DMS79 treated with DMSO at 0.1 percent for 48 hours (cell line): ENCODE data around the gene ABHD6.
"Not testable (repeated sequence)": the region's sequence is repeated elsewhere in the genome, so short reads cannot be mapped to it uniquely, and the experiment has no call there.

Experiments used
- DNase-seq: peaks from one replicate; lab custom pipeline; 2025; lab: John Stamatoyannopoulos, UW

Gene ABHD6

GRCh38 chr3:58209933-58210332 is 27.7 kb upstream of the ABHD6 start:
- no peak for DNase-seq

- no peak for DNase-seq
These were observed 26.7 kb upstream of the ABHD6 start, which contains the start of gene DNASE1L3 for GRCh38 chr3:58210761-58211460. Gene DNASE1L3, minus strand, starts transcription at chr3:58210972. Its CDS starts 66 bp downstream, at chr3:58210906.

GRCh38 chr3:58214484-58215316 is 22.9 kb upstream of the ABHD6 start:
- DNase-seq: no peak

GRCh38 chr3:58215317-58216025 is 22.1 kb upstream of the ABHD6 start:
- DNase-seq: no peak

- no peak for DNase-seq
These were observed 20.9 kb upstream of the ABHD6 start for GRCh38 chr3:58216496-58217195.

- peak; percentile 12 for DNase-seq
These were observed 20.3 kb upstream of the ABHD6 start for GRCh38 chr3:58217209-58217811.

GRCh38 chr3:58218904-58219303 is 18.7 kb upstream of the ABHD6 start:
- DNase-seq: no peak

- DNase-seq: no peak
These were observed 15.3 kb upstream of the ABHD6 start for GRCh38 chr3:58222161-58222724.

GRCh38 chr3:58223855-58224254 is 13.7 kb upstream of the ABHD6 start:
- DNase-seq: no peak

GRCh38 chr3:58227933-58228332 is 9.7 kb upstream of the ABHD6 start:
- not testable (repeated sequence) for DNase-seq

GRCh38 chr3:58230876-58231552 is 6.6 kb upstream of the ABHD6 start:
- no peak for DNase-seq

GRCh38 chr3:58231666-58232065 is 5.9 kb upstream of the ABHD6 start:
- DNase-seq: no peak

GRCh38 chr3:58234516-58234931 is 3.1 kb upstream of the ABHD6 start:
- no peak for DNase-seq

- DNase-seq: no peak
These were observed 1.6 kb upstream of the ABHD6 start for GRCh38 chr3:58235970-58236369.

- no peak for DNase-seq
These were observed 910 bp upstream of the ABHD6 start for GRCh38 chr3:58236527-58237237.

GRCh38 chr3:58237941-58238681 is 519 bp downstream of the ABHD6 start:
- no peak for DNase-seq

- DNase-seq: no peak
These were observed 1.2 kb downstream of the ABHD6 start for GRCh38 chr3:58238830-58239229.

- no peak for DNase-seq
These were observed 3.9 kb downstream of the ABHD6 start for GRCh38 chr3:58241306-58242044.

GRCh38 chr3:58242340-58242739 is 4.7 kb downstream of the ABHD6 start:
- DNase-seq: no peak
